HepG2 (cell line): ENCODE data around the gene GLB1L. TPM values are rescaled to one million over a fixed set of nuclear protein-coding genes. Genes with fewer than 3 reads are reported as not detected.

Experiments
- ATAC-seq: fragments of 200-7000 bp; cut with Tn5 transposase; 3 replicates; pipeline ENCODE4 v1.9.1; 2020; ENCODE audit warnings: mild to moderate bottlenecking, moderate library complexity
- BruUV-seq: library from RNA; stranded (reverse); fragments of 400-500 nt; replicated peaks from 2 replicates; lab custom pipeline; 2021; lab: Mats Ljungman, UMichigan
- CTCF ChIA-PET: fragments of 300-600 bp; formaldehyde crosslinking; extraction: SDS; loops from one replicate; lab custom pipeline; 2021; ENCODE audit warnings: low total read pairs, inconsistent platforms, low intra/inter-chr PET ratio; lab: Yijun Ruan, JAX
- POLR2A ChIA-PET: fragments of 350-600 bp; sonication (Branson Sonifier 250); formaldehyde crosslinking; loops from one replicate; lab custom pipeline; 2020; ENCODE audit warnings: antibody characterized with exemption, inconsistent platforms; lab: Yijun Ruan, JAX
- DNase-seq: peaks from one replicate; pipeline ENCODE4 v3.0.0-alpha.2; 2015; ENCODE audit warnings: low spot score
- FAIRE-seq: peaks from 3 replicates; lab custom pipeline; 2011; peaks lifted over from hg19 to GRCh38; lab: Jason Lieb, UNC
- H2AFZ ChIP-seq: one replicate; pipeline ENCODE4 v1.6.1; 2011; ENCODE audit warnings: low read length, inconsistent platforms
- H3K27ac ChIP-seq: fragments of 300-600 bp; 3 replicates; pipeline ENCODE4 v1.8.0; 2011; ENCODE audit warnings: mixed run types, mild to moderate bottlenecking, mixed read lengths, low read length, inconsistent platforms; ENCODE audit not compliant: insufficient read depth; ENCODE audit errors: extremely low read length
- H3K27me3 ChIP-seq, 2 experiments: fragments of 200-600 bp in 1 of 2; 2 replicates in 1 of 2; 3 replicates in 1 of 2; pipeline versions ENCODE4 v1.6.0 to v1.8.0; 2011; ENCODE audit warnings: low read length in 2 of 2, mild to moderate bottlenecking in 2 of 2, moderate library complexity in 2 of 2, inconsistent platforms in 1 of 2; ENCODE audit not compliant: insufficient read depth in 2 of 2, control insufficient read depth in 1 of 2
- H3K36me3 ChIP-seq, 2 experiments: fragments of 200-600 bp in 1 of 2; replicated peaks in 1 of 2; 2 replicates in 1 of 2; 3 replicates in 1 of 2; pipeline versions ENCODE4 v1.5.1 to v1.8.0; 2011; ENCODE audit warnings: low read length in 2 of 2, inconsistent platforms in 1 of 2; ENCODE audit not compliant: insufficient read depth in 2 of 2, control insufficient read depth in 1 of 2
- H3K4me1 ChIP-seq: 2 replicates; pipeline ENCODE4 v1.5.1; 2012; ENCODE audit warnings: low read length, inconsistent platforms; ENCODE audit not compliant: insufficient read depth
- H3K4me2 ChIP-seq: 2 replicates; pipeline ENCODE4 v1.6.0; 2011; ENCODE audit warnings: low read depth, low read length, inconsistent platforms
- H3K4me3 ChIP-seq, 3 experiments: fragments of 200-600 bp in 1 of 3; sonication (generic), shearing (Covaris generic) in 1 of 3; replicated peaks in 1 of 3; 2 replicates each; pipeline ENCODE4 v1.5.1; 2011 to 2016; ENCODE audit warnings: low read length in 3 of 3, inconsistent platforms in 2 of 3, low read depth in 2 of 3, mild to moderate bottlenecking in 2 of 3, control low read depth in 1 of 3, mixed read lengths in 1 of 3; ENCODE audit not compliant: insufficient read depth in 1 of 3
- H3K79me2 ChIP-seq: one replicate; pipeline ENCODE4 v1.6.1; 2011; ENCODE audit warnings: low read length, inconsistent platforms; ENCODE audit not compliant: insufficient read depth
- H3K9ac ChIP-seq: 2 replicates; pipeline ENCODE4 v1.6.0; 2011; ENCODE audit warnings: mild to moderate bottlenecking, low read depth, low read length, inconsistent platforms; ENCODE audit not compliant: insufficient read depth
- H3K9me3 ChIP-seq: 2 replicates; pipeline ENCODE4 v1.5.1; 2012; ENCODE audit warnings: mild to moderate bottlenecking, low read length
- H4K20me1 ChIP-seq: 2 replicates; pipeline ENCODE4 v1.6.0; 2011; ENCODE audit warnings: inconsistent platforms, mild to moderate bottlenecking, low read length, moderate library complexity; ENCODE audit not compliant: insufficient read depth
- CENPT ChIP-seq: sonication (generic); formaldehyde crosslinking; IDR thresholded peaks from 2 replicates; pipeline ENCODE4 v1.8.0; 2022; ENCODE audit warnings: low read depth, mild to moderate bottlenecking, moderate library complexity, missing genetic modification reagents
- CHD4 ChIP-seq: fragments of 200-600 bp; sonication (generic); IDR thresholded peaks from 2 replicates; pipeline ENCODE4 v1.7.0; 2017; ENCODE audit warnings: mild to moderate bottlenecking, low read length, borderline replicate concordance
- FOSL2 ChIP-seq: sonication (generic); formaldehyde crosslinking; IDR thresholded peaks from 2 replicates; pipeline ENCODE4 v1.4.0; 2020; ENCODE audit warnings: missing genetic modification reagents
- NFATC3 ChIP-seq: sonication (generic); formaldehyde crosslinking; IDR thresholded peaks from 2 replicates; pipeline ENCODE4 v1.5.1; 2020; ENCODE audit warnings: mild to moderate bottlenecking, missing genetic modification reagents
- NKX3-1 ChIP-seq: sonication (generic); formaldehyde crosslinking; IDR thresholded peaks from 2 replicates; pipeline ENCODE4 v1.5.0; 2020; ENCODE audit warnings: missing genetic modification reagents
- PITX1 ChIP-seq: sonication (generic); formaldehyde crosslinking; IDR thresholded peaks from 2 replicates; pipeline ENCODE4 v1.5.1; 2020; ENCODE audit warnings: mild to moderate bottlenecking, missing genetic modification reagents
- ZMYM3 ChIP-seq: sonication (generic); formaldehyde crosslinking; IDR thresholded peaks from 2 replicates; pipeline ENCODE4 v1.5.1; 2020; ENCODE audit warnings: mild to moderate bottlenecking, missing genetic modification reagents
- ZNF205 ChIP-seq: IDR thresholded peaks from 2 replicates; pipeline ENCODE4 v1.6.1; 2018; ENCODE audit warnings: missing biosample characterization, missing genetic modification reagents
- ZNF629 ChIP-seq: sonication (generic); formaldehyde crosslinking; conservative IDR thresholded peaks from 2 replicates; pipeline ENCODE4 v1.5.0; 2020; ENCODE audit warnings: missing genetic modification reagents
- ZNF768 ChIP-seq: sonication (generic); formaldehyde crosslinking; IDR thresholded peaks from 2 replicates; pipeline ENCODE4 v1.4.0; 2020; ENCODE audit warnings: missing genetic modification reagents
- WGBS: methylation state at CpG from one replicate; pipeline ENCODE4 v1.1.6; 2017; ENCODE audit warnings: low lambda C conversion rate; 5-methylcytosine and 5-hydroxymethylcytosine counted together
- in situ Hi-C: cut with HindIII; loops from 2 replicates; pipeline ENCODE4 v1.10.0; 2017; ENCODE audit warnings: low pct_unique_long_range_greater_than_20kb; ENCODE audit not compliant: extremely low pct_ligation_motif_present
- intact Hi-C: fragments of 100-400 bp; cut with micrococcal nuclease; formaldehyde crosslinking; loops from one replicate; pipeline ENCODE4 v1.10.0; 2022; ENCODE audit not compliant: unreplicated experiment
- polyA plus RNA-seq, 8 experiments: library from polyadenylated mRNA; depleted of rRNA in 3 of 8; stranded (reverse) in 7 of 8; unstranded in 1 of 8; fragments of >200 nt; fragmentation: Illumina TruSeq in 4 of 8; extraction: Trizol in 4 of 8; gene quantifications; 2 replicates each; pipeline versions ENCODE4 v1.2.1 to v1.2.3, GENCODE V29; 2011 to 2016; ENCODE audit warnings: low read depth in 4 of 8, missing spikeins in 1 of 8, mixed read lengths in 1 of 8; ENCODE audit not compliant: insufficient read depth in 1 of 8
- total RNA-seq, 5 experiments: library from RNA; depleted of rRNA; stranded (reverse); fragments of >200 nt; fragmentation: Illumina TruSeq; extraction: Trizol; gene quantifications; 2 replicates each; pipeline ENCODE4 v1.2.3, GENCODE V29; 2016; ENCODE audit warnings: low read depth in 1 of 5
- TF ChIP-seq, protein P1 (sequence below): sonication (generic); formaldehyde crosslinking; IDR thresholded peaks from 2 replicates; pipeline ENCODE4 v1.9.0; 2021; ENCODE audit warnings: missing genetic modification reagents, mild to moderate bottlenecking, borderline replicate concordance
- TF ChIP-seq, protein P2 (sequence below): sonication (generic); formaldehyde crosslinking; IDR thresholded peaks from 2 replicates; pipeline ENCODE4 v1.5.0; 2020; ENCODE audit warnings: mild to moderate bottlenecking, missing genetic modification reagents

The GLB1L gene
- total and polyA plus RNA-seq, 2 of the 13 experiments (the other 11 are each of a cell fraction or from before 2014, with no cell fraction given), result 6.8 to 7.3 TPM

DNA sequence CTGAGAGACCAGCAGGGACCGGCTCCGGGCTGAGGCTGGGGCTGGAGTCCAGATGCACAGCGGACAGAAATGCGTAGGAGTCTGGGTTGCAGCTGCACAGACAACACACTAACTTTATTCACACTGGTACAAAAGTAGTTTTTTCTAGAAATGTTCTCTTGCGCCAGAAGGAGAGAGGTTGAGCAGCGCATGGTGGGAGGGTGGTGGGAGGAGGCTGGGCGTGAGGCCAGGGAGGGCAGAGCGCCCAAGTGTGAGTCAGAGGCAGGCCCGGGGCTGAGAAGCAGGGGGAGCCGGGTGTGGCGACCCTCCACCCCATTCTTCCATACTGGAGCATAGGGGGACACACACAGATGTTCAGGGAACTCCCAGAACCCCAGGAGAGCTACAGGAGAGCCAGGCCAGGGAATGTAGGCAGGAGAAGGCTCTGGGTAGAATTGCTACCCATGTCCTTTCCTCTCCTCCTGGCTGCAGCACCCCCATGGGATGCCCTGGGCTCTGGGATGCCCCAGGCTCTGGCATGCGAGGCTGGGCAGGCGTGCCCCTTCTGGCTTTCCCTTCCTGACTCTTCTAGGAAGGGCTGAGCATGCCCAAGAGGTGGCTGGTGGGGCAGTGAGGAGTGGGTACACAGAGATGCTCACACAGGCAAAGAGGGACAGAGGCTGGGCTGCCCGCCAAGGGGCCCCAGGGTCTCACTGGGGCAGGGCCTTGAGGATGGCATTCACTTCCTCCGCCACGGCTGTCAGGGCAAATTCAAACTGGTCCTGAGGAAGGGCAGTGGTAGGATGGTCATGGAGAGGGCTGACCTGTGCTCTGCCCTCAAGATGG, 44.5 kb upstream of the GLB1L start (continued):
- TF ChIP-seq FOSL2 (CRISPR knock-in tag) (peak; percentile 65), ZNF768 (CRISPR knock-in tag) (peak; percentile 42; the same call in 1 of the 2 replicates)

GRCh38 chr2:219289195-219289536, 43.9 kb upstream of the GLB1L start:
- Histone ChIP-seq H3K4me3 (no peak overlapping the region), H3K9ac (no peak overlapping the region), H3K27me3 (peaks cover 0 to 40% of the 10 kb centered on the region in 2 experiments; a peak in 4 of 5 replicates), H3K4me1 (peaks cover 21% of the 10 kb centered on the region), H2AFZ (no peak overlapping the region), H3K4me2 (peak overlapping the region; percentile 28; the same call in 1 of the 2 replicates), H3K79me2 (no peaks in the 10 kb centered on the region), H3K36me3 (peaks cover 0 to 2% of the 10 kb centered on the region in 2 experiments; a peak in 2 of 5 replicates), H3K27ac (no peak overlapping the region), H3K9me3 (no peaks in the 10 kb centered on the region), H4K20me1 (no peaks in the 10 kb centered on the region)
- POLR2A ChIA-PET, result interaction anchor here (1.0 to 3.0 kb wide), 4 partner anchors 10 to 40 kb away, joined by 3 to 14 read pairs (median 4); partner anchors contain the start of gene DNAJB2
- DNase-seq (no peak), FAIRE-seq (no peak), ATAC-seq (no peak)
- in situ Hi-C loops, result no loop called here
- CTCF ChIA-PET, result no interaction called here
- BruUV-seq, result no TSS peak
- TF ChIP-seq ZNF205 (peak; percentile 85), CENPT (CRISPR knock-in tag) (no peak), ZMYM3 (CRISPR knock-in tag) (peak; percentile 84), NKX3-1 (CRISPR knock-in tag) (no peak), ZNF629 (CRISPR knock-in tag) (peak; percentile 96), PITX1 (no peak), NFATC3 (CRISPR knock-in tag) (0 out of 2 replicates have a peak, but pooled peaks have one; percentile 32), CHD4 (0 out of 2 replicates have a peak, but pooled peaks have one; percentile 47)
- TF ChIP-seq, protein P1, sequence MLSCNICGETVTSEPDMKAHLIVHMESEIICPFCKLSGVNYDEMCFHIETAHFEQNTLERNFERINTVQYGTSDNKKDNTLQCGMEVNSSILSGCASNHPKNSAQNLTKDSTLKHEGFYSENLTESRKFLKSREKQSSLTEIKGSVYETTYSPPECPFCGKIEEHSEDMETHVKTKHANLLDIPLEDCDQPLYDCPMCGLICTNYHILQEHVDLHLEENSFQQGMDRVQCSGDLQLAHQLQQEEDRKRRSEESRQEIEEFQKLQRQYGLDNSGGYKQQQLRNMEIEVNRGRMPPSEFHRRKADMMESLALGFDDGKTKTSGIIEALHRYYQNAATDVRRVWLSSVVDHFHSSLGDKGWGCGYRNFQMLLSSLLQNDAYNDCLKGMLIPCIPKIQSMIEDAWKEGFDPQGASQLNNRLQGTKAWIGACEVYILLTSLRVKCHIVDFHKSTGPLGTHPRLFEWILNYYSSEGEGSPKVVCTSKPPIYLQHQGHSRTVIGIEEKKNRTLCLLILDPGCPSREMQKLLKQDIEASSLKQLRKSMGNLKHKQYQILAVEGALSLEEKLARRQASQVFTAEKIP (CRISPR knock-in tag), result no peak
- TF ChIP-seq, protein P2, sequence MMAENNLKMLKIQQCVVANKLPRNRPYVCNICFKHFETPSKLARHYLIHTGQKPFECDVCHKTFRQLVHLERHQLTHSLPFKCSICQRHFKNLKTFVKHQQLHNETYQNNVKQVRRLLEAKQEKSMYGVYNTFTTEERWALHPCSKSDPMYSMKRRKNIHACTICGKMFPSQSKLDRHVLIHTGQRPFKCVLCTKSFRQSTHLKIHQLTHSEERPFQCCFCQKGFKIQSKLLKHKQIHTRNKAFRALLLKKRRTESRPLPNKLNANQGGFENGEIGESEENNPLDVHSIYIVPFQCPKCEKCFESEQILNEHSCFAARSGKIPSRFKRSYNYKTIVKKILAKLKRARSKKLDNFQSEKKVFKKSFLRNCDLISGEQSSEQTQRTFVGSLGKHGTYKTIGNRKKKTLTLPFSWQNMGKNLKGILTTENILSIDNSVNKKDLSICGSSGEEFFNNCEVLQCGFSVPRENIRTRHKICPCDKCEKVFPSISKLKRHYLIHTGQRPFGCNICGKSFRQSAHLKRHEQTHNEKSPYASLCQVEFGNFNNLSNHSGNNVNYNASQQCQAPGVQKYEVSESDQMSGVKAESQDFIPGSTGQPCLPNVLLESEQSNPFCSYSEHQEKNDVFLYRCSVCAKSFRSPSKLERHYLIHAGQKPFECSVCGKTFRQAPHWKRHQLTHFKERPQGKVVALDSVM, result no peak
- intact Hi-C loops, result no loop called here
- 38% methylated on average over 6 of the region's 6 CpGs for WGBS
